ENCODE data around the gene FBXL19. TPM values are rescaled to one million over a fixed set of nuclear protein-coding genes. Genes with fewer than 3 reads are reported as not detected.
A peak's percentile ranks its signal among the peaks of the same experiment; 100 is the strongest.

The FBXL19 gene
- total and polyA plus RNA-seq, 2 of the 8 experiments (the other 6 are each of a cell fraction or from before 2014, with no cell fraction given), result 47.2 to 72.2 TPM

DNA sequence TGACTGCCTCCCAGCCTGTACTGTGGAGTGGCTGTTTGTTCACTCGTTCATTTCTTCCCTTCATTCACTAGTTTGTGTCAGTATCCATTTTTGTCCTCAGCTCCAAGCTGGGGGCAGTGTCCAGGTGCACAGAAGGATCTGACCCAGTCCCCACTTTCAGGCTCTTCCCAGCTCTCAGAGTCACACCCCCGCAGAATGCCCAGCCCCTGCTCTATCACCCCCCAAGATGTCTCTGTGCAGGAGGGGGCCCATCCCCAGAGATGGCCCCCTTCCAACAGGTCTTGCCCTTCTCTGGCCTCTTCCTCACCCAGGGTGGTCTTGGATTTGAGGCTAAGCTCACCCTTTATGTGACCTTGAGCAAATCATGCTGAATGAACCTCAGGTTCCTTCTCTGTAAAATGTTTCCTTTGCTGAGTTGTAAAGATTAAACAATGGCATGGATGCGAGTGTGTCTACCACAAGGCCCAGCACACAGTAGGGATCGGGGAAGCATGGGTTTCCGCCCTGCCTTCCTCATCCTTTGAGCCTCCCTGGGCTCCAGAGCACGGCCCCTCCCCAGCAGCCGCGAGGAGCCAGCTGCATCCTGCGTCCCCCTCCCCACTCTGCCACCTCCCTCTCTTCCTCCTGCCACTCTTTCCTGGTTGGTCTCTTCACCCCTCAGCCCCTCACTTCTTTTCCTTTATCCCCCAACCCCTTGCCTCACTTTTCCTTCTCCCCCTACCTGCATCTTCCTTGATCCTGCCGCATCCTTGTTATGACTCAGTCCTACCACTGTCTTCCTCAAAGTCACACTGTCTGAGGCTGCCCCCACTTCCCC is 2.8 kb downstream of the FBXL19 start:
- Histone ChIP-seq H2BK20ac (ENCODE audit: low read length) (no peak overlapping the region), H2BK5ac (ENCODE audit: low read depth, low read length) (no peak overlapping the region), H3K79me2 (ENCODE audit: control insufficient read depth in 1 of 2, insufficient read depth in 2 of 2, low read length in 2 of 2) (peaks cover 0 to 10% of the 10 kb centered on the region in 2 experiments; a peak in 2 of 4 replicates), H3K56ac (replicated peaks; ENCODE audit: insufficient read length, low read depth, low read length) (no peak overlapping the region), H3K36me3 (ENCODE audit: control insufficient read depth in 2 of 4, insufficient read depth in 4 of 4, low read length in 3 of 4) (peaks cover 3 to 29% (median 16%) of the 10 kb centered on the region in 4 experiments; a peak in 7 of 8 replicates), H3K14ac (ENCODE audit: insufficient read length) (no peak overlapping the region), H3K4me2 (ENCODE audit: insufficient read depth in 1 of 2, low read depth in 2 of 2, low read length in 2 of 2) (no peak overlapping the region; a peak in 1 of 4 replicates), H3K27me3 (replicated peaks in 1 of 4; ENCODE audit: control insufficient read depth in 3 of 4, extremely low read depth in 1 of 4, insufficient read depth in 3 of 4, low read length in 3 of 4) (no peaks in the 10 kb centered on the region), H3K23me2 (ENCODE audit: low read depth, low read length) (peaks cover 8% of the 10 kb centered on the region; the same call in 1 of the 2 replicates), H3K4me3 (ENCODE audit: extremely low read depth in 1 of 4, insufficient read depth in 2 of 4, low read depth in 3 of 4, low read length in 4 of 4) (no peak overlapping the region), H3K9me3 (ENCODE audit: insufficient read depth in 2 of 2, low read depth in 1 of 2, low read length in 1 of 2) (no peaks in the 10 kb centered on the region), H2BK12ac (ENCODE audit: low read depth, low read length) (no peak overlapping the region), H2BK120ac (replicated peaks; ENCODE audit: low read depth, low read length) (no peak overlapping the region), H2AK5ac (ENCODE audit: low read depth, low read length) (no peak overlapping the region), H3K9ac (replicated peaks in 1 of 4; ENCODE audit: extremely low read depth in 1 of 4, low read depth in 3 of 4, low read length in 3 of 4) (no peak overlapping the region), H3K79me1 (ENCODE audit: low read depth, low read length) (peaks cover 5% of the 10 kb centered on the region), H3K4ac (replicated peaks; ENCODE audit: insufficient read length, low read depth, low read length) (no peak overlapping the region), H4K5ac (ENCODE audit: insufficient read length, low read depth, low read length) (no peak overlapping the region), H3K27ac (ENCODE audit: low read depth, low read length) (no peak overlapping the region), H3K4me1 (replicated peaks in 1 of 4; ENCODE audit: control insufficient read depth in 3 of 4, insufficient read depth in 4 of 4, low read length in 3 of 4) (peaks cover 0 to 9% (median 2%) of the 10 kb centered on the region in 4 experiments; a peak in 4 of 7 replicates), H4K91ac (replicated peaks; ENCODE audit: insufficient read length, low read length) (no peak overlapping the region), H2BK15ac (ENCODE audit: low read length) (0 out of 2 replicates have a peak overlapping the region, but pooled peaks have one; percentile 16), H2AFZ (ENCODE audit: low read length) (no peak overlapping the region), H3K23ac (ENCODE audit: insufficient read length) (no peak overlapping the region), H4K20me1 (replicated peaks in 1 of 2; ENCODE audit: control insufficient read depth in 1 of 2, insufficient read depth in 2 of 2, low read length in 2 of 2) (peaks cover 0 to 5% of the 10 kb centered on the region in 2 experiments), H3K18ac (ENCODE audit: extremely low read depth, low read length) (no peak overlapping the region), H4K8ac (ENCODE audit: extremely low read depth, insufficient read depth, low read length) (no peak overlapping the region)
- no peak for FAIRE-seq
- POLR2A ChIA-PET (ENCODE audit: partially characterized antibody), result interaction anchor here (1.1 to 8.2 kb wide), 7 partner anchors 10 to 151 kb away, joined by 3 to 105 read pairs (median 4); partner anchors contain the start of gene CTF1
- CTCF ChIA-PET (ENCODE audit: partially characterized antibody), result interaction anchor here (0.7 to 4.4 kb wide), 6 partner anchors 9 to 112 kb away, joined by 3 to 33 read pairs (median 5); no protein-coding TSS in a partner anchor
- TF ChIP-seq SRF (IDR thresholded peaks at IDR 0.05; ENCODE audit: low read depth, low read length) (no peak), POU5F1 (IDR thresholded peaks at IDR 0.05; ENCODE audit: low read depth, low read length) (no peak), CHD1 (IDR thresholded peaks at IDR 0.05; ENCODE audit: low read depth, low read length) (no peak), KDM4A (IDR thresholded peaks at IDR 0.05; ENCODE audit: low read depth, low read length, severe bottlenecking) (no peak), TAF7 (optimal IDR thresholded peaks at IDR 0.05; ENCODE audit: borderline replicate concordance, low read depth, low read length) (no peak), POLR2A (IDR thresholded peaks at IDR 0.05; ENCODE audit: control extremely low read depth in 1 of 2, low read depth in 2 of 2, low read length in 2 of 2) (no peak), RBBP5 (IDR thresholded peaks at IDR 0.05; ENCODE audit: borderline replicate concordance, low read depth, low read length) (no peak), EZH2 (IDR thresholded peaks at IDR 0.05; ENCODE audit: low read depth, low read length, severe bottlenecking) (no peak), BACH1 (IDR thresholded peaks at IDR 0.05; ENCODE audit: low read length) (no peak)
- TF ChIP-seq, protein P1, sequence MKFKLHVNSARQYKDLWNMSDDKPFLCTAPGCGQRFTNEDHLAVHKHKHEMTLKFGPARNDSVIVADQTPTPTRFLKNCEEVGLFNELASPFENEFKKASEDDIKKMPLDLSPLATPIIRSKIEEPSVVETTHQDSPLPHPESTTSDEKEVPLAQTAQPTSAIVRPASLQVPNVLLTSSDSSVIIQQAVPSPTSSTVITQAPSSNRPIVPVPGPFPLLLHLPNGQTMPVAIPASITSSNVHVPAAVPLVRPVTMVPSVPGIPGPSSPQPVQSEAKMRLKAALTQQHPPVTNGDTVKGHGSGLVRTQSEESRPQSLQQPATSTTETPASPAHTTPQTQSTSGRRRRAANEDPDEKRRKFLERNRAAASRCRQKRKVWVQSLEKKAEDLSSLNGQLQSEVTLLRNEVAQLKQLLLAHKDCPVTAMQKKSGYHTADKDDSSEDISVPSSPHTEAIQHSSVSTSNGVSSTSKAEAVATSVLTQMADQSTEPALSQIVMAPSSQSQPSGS (IDR thresholded peaks at IDR 0.05; ENCODE audit: low read length), result no peak
- DNase-seq (ENCODE audit: low read depth in 1 of 2, low spot score in 2 of 2), result no peak
- WGBS, 2 experiments (ENCODE audit: extremely low coverage in 1 of 2, insufficient coverage in 1 of 2, insufficient read length in 1 of 2, insufficient replicate concordance in 2 of 2, low coverage in 1 of 2, low lambda C conversion rate in 2 of 2, missing lambda C conversion rate in 1 of 2), result 90% methylated on average over 9 of the region's 10 CpGs; no CpG with 5 or more reads in 1 of the 2 experiments
